MM.1S (cell line): Measurements from ENCODE around the gene ELK1.

ENCODE experiments used
- DNase-seq: peaks from one replicate; pipeline ENCODE4 v3.0.0-alpha.2; 2015
- H2AFZ ChIP-seq: fragments of 300-600 bp; sonication (generic); 2 replicates; pipeline ENCODE4 v1.6.0; 2016; ENCODE audit warnings: antibody characterized with exemption, low read length
- H3F3A ChIP-seq: fragments of 300-600 bp; sonication (generic); 2 replicates; pipeline ENCODE4 v1.6.1; 2016; ENCODE audit warnings: mild to moderate bottlenecking, antibody characterized with exemption, low read length, moderate library complexity, mixed read lengths; ENCODE audit not compliant: insufficient read depth
- H3K27ac ChIP-seq: fragments of 300-600 bp; sonication (generic); 2 replicates; pipeline ENCODE4 v1.5.1; 2016; ENCODE audit warnings: mild to moderate bottlenecking, low read length
- H3K27me3 ChIP-seq: fragments of 300-600 bp; sonication (generic); replicated peaks from 2 replicates; pipeline ENCODE4 v1.6.0; 2016; ENCODE audit warnings: low read length; ENCODE audit not compliant: insufficient read depth
- H3K36me3 ChIP-seq: fragments of 300-600 bp; sonication (generic); replicated peaks from 2 replicates; pipeline ENCODE4 v1.6.1; 2016; ENCODE audit warnings: mild to moderate bottlenecking, low read length, mixed read lengths; ENCODE audit not compliant: insufficient read depth
- H3K4me1 ChIP-seq: fragments of 300-600 bp; sonication (generic); 2 replicates; pipeline ENCODE4 v1.6.1; 2016; ENCODE audit warnings: low read length, mixed read lengths
- H3K4me2 ChIP-seq: fragments of 300-600 bp; sonication (generic); 2 replicates; pipeline ENCODE4 v1.6.0; 2016; ENCODE audit warnings: low read depth, low read length
- H3K4me3 ChIP-seq: fragments of 300-600 bp; sonication (generic); 2 replicates; pipeline ENCODE4 v1.5.1; 2016; ENCODE audit warnings: low read length, mixed read lengths
- H3K79me2 ChIP-seq: fragments of 300-600 bp; sonication (generic); 2 replicates; pipeline ENCODE4 v1.6.1; 2016; ENCODE audit warnings: mixed run types, low read length, mixed read lengths
- H3K9ac ChIP-seq: fragments of 300-600 bp; sonication (generic); 2 replicates; pipeline ENCODE4 v1.6.1; 2016; ENCODE audit warnings: low read length, mixed read lengths
- H3K9me2 ChIP-seq: fragments of 300-600 bp; sonication (generic); replicated peaks from 2 replicates; pipeline ENCODE4 v1.6.1; 2016; ENCODE audit warnings: mild to moderate bottlenecking, low read length, mixed read lengths; ENCODE audit not compliant: insufficient read depth
- H3K9me3 ChIP-seq: fragments of 300-600 bp; sonication (generic); replicated peaks from 2 replicates; pipeline ENCODE4 v1.6.1; 2016; ENCODE audit warnings: mild to moderate bottlenecking, low read length, mixed read lengths; ENCODE audit not compliant: insufficient read depth
- H4K20me1 ChIP-seq: fragments of 300-600 bp; sonication (generic); 2 replicates; pipeline ENCODE4 v1.6.1; 2016; ENCODE audit warnings: mild to moderate bottlenecking, low read length, moderate library complexity, mixed read lengths; ENCODE audit not compliant: insufficient read depth
- CTCF ChIP-seq: fragments of 300-600 bp; sonication (generic); IDR thresholded peaks from 2 replicates; pipeline ENCODE4 v1.5.1; 2016; ENCODE audit warnings: antibody characterized with exemption, low read length, mixed read lengths
- EZH2 ChIP-seq: fragments of 300-600 bp; sonication (generic); optimal IDR thresholded peaks from 2 replicates; pipeline ENCODE3; 2017; ENCODE audit warnings: low read depth, mild to moderate bottlenecking, antibody characterized with exemption, low read length, mixed read lengths
- EZH2phosphoT487 ChIP-seq: fragments of 300-600 bp; sonication (generic); IDR thresholded peaks from 2 replicates; pipeline ENCODE4 v1.6.1; 2018; ENCODE audit warnings: antibody characterized with exemption, low read length

ELK1 gene

GRCh38 chrX:47651043-47651905 lies 911 bp upstream of the ELK1 start:
- H4K20me1 ChIP-seq, result no peaks in the 10 kb centered on the region
- 0 out of 2 replicates have a peak, but pooled peaks cover 3% of the 10 kb centered on the region for H3K36me3 ChIP-seq
- H3K9ac ChIP-seq, result peak overlapping the region; percentile 46; the same call in 1 of the 2 replicates
- peaks cover 9% of the 10 kb centered on the region for H3F3A ChIP-seq
- DNase-seq, result no peak
- no peaks in the 10 kb centered on the region for H3K9me2 ChIP-seq
- peak overlapping the region; percentile 82 for H3K4me2 ChIP-seq
- H3K27ac ChIP-seq, result peak overlapping the region; percentile 63; the same call in 1 of the 2 replicates
- 0 out of 2 replicates have a peak overlapping the region, but pooled peaks have one; percentile 19 for H2AFZ ChIP-seq
- peak overlapping the region; percentile 62 for H3K4me3 ChIP-seq
- no peaks in the 10 kb centered on the region for H3K9me3 ChIP-seq
- H3K79me2 ChIP-seq, result peaks cover 31% of the 10 kb centered on the region
- TF ChIP-seq EZH2phosphoT487, result no peak
- no peak for TF ChIP-seq EZH2
- TF ChIP-seq CTCF, result no peak
- no peaks in the 10 kb centered on the region for H3K27me3 ChIP-seq
- no peaks in the 10 kb centered on the region for H3K4me1 ChIP-seq

GRCh38 chrX:47649781-47650163 lies 591 bp downstream of the ELK1 start:
- Histone ChIP-seq H3K9ac (no peak overlapping the region; the same call in 1 of the 2 replicates), H3K9me2 (no peaks in the 10 kb centered on the region), H4K20me1 (no peaks in the 10 kb centered on the region), H3K4me1 (no peaks in the 10 kb centered on the region), H3K36me3 (no peaks in the 10 kb centered on the region), H3K27me3 (no peaks in the 10 kb centered on the region), H3K79me2 (peaks cover 33% of the 10 kb centered on the region), H3K4me3 (peak overlapping the region; percentile 84; the same call in 1 of the 2 replicates), H3K9me3 (no peaks in the 10 kb centered on the region), H2AFZ (no peak overlapping the region), H3K27ac (no peak overlapping the region), H3K4me2 (peak overlapping the region; percentile 59), H3F3A (peaks cover 9% of the 10 kb centered on the region)
- no peak for TF ChIP-seq CTCF
- TF ChIP-seq EZH2, result no peak
- no peak for TF ChIP-seq EZH2phosphoT487
- DNase-seq, result no peak

DNA sequence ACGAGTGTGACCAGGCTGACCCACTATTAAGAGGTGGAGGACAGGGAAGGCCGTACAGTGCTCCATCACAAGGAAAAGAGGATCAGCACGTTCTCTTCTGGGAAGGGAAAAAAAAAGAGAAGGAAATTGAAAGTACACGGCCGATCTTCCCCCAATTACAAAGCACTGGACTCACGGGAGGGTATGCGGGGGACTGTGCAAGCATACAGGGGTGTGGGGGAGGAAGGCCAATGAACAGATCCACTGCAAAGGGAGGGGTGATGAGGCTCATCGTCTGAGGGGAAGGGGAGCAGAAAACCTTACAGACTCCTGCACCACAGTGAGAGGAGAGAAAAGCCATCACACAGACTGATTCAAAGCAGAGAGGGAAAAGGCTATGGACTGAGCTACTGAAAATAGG lies 1.1 kb downstream of the ELK1 start:
- no peaks in the 10 kb centered on the region for H3K27me3 ChIP-seq
- peak overlapping the region; percentile 59 for H3K4me2 ChIP-seq
- no peaks in the 10 kb centered on the region for H4K20me1 ChIP-seq
- H2AFZ ChIP-seq, result no peak overlapping the region
- H3K9ac ChIP-seq, result peak overlapping the region; percentile 42; the same call in 1 of the 2 replicates
- DNase-seq, result no peak
- H3F3A ChIP-seq, result peaks cover 9% of the 10 kb centered on the region
- no peak overlapping the region for H3K27ac ChIP-seq
- no peaks in the 10 kb centered on the region for H3K9me2 ChIP-seq
- H3K4me3 ChIP-seq, result peak overlapping the region; percentile 48; the same call in 1 of the 2 replicates
- peaks cover 38% of the 10 kb centered on the region for H3K79me2 ChIP-seq
- H3K9me3 ChIP-seq, result no peaks in the 10 kb centered on the region
- H3K36me3 ChIP-seq, result no peaks in the 10 kb centered on the region
- TF ChIP-seq EZH2 (no peak), CTCF (no peak), EZH2phosphoT487 (no peak)
- no peaks in the 10 kb centered on the region for H3K4me1 ChIP-seq
